Measurements from ENCODE around the gene HIPK4.
A peak's percentile ranks its signal among the peaks of the same experiment; 100 is the strongest.

Gene HIPK4

DNA sequence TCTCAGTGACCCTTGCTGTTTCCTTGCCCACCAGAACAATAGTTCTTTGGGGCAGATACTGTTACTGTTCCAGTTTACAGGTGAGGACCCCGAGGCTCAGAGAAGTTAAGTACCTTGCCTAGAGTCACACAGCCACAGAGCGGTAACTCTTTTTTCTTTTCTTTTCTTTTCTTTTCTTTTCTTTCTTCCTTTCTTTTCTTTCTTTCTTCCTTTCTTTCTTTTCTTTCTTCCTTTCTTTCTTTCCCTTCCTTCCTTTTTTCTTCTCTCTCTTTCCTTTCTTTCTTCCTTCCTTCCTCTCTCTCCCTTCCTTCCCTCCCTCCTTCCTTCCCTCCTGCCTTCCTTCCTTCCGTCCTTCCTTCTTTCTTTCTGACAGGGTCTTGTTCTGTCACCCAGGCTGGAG, 28.1 kb upstream of the HIPK4 start:
- Histone ChIP-seq H3K36me3 (peaks cover 7 to 8% (median 8%) of the 10 kb centered on the region in 3 donors), H3K4me3 (no peak overlapping the region), H3K27me3 (no peaks in the 10 kb centered on the region), H3K27ac (no peak overlapping the region), H3K4me1 (peaks cover 0 to 23% (median 19%) of the 10 kb centered on the region in 4 donors), H3K9me3 (no peaks in the 10 kb centered on the region)
- no peak for DNase-seq
- TF ChIP-seq, protein P1, sequence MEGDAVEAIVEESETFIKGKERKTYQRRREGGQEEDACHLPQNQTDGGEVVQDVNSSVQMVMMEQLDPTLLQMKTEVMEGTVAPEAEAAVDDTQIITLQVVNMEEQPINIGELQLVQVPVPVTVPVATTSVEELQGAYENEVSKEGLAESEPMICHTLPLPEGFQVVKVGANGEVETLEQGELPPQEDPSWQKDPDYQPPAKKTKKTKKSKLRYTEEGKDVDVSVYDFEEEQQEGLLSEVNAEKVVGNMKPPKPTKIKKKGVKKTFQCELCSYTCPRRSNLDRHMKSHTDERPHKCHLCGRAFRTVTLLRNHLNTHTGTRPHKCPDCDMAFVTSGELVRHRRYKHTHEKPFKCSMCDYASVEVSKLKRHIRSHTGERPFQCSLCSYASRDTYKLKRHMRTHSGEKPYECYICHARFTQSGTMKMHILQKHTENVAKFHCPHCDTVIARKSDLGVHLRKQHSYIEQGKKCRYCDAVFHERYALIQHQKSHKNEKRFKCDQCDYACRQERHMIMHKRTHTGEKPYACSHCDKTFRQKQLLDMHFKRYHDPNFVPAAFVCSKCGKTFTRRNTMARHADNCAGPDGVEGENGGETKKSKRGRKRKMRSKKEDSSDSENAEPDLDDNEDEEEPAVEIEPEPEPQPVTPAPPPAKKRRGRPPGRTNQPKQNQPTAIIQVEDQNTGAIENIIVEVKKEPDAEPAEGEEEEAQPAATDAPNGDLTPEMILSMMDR (IDR thresholded peaks at IDR 0.05): no peak
- intact Hi-C loops (cut with DNase I; ENCODE audit: low total_unique reads): loop anchor here (2.0 to 5.0 kb wide), 2 partner anchors 29 to 66 kb away; no protein-coding TSS in a partner anchor

DNA sequence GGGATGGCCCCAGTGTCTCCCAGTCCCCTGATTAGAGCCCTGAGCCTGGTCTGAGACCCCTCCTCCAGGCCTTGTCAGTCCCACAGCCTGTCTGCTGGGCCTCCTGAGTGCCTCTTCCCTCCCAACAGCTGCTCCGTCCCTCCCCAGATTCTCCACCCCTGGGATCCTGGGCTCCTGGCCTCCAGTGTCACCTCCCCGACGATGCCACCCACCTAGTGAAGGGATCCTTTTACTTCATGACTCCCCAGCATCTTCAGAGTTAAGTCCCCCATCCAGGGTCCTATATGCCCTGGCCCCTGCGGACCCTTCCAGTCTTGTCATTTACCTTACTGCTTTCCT, 27.6 kb upstream of the HIPK4 start:
- no peak overlapping the region for H3K4me3 ChIP-seq
- intact Hi-C loops (cut with DNase I; ENCODE audit: low total_unique reads): loop anchor here (5.0 kb wide), 1 partner anchor 65 kb away; no protein-coding TSS in a partner anchor
- TF ChIP-seq, protein P1 (IDR thresholded peaks at IDR 0.05): no peak
- H3K4me1 ChIP-seq: peaks cover 0 to 18% (median 15%) of the 10 kb centered on the region in 4 donors
- DNase-seq: no peak
- peaks cover 3% of the 10 kb centered on the region in 3 donors for H3K36me3 ChIP-seq
- H3K27ac ChIP-seq: peak overlapping the region; percentile 37 to 45
- H3K27me3 ChIP-seq: no peaks in the 10 kb centered on the region
- H3K9me3 ChIP-seq: no peaks in the 10 kb centered on the region

DNA sequence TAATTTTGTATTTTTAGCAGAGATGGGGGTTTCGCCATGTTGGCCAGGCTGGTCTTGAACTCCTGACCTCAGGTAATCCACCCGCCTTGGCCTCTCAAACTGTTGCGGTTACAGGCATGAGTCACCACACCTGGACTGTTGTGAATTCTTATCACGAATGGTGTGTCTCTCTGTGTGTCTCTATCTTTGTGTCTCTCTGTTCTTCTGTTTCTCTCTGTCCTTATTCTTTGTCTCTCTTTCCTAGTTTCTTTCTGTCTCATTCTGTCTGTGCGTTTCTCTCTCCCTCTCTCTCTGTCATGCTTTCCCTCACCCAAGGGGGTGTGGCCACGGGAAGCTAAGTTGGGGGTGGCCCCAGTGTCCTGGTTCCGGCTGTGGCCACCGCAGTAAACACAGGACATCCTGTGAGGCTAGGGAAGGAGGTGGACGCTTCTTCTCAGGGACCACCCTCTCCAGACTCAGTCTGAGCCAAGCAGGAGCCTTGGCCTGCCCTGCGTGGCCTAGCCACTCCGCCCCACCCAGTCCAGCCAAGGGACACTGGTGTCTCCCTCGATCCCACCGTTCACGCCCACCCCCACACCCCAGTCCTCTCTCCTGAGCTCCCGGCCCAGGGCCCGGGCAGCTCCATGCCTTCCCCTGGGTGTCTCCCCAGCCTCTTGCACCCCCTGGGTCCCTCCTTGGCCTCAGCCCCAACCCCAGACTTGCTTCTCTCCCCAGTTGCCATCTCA, 27.1 kb upstream of the HIPK4 start:
- Histone ChIP-seq H3K4me1 (peaks cover 0 to 14% (median 10%) of the 10 kb centered on the region in 4 donors), H3K4me3 (no peak overlapping the region), H3K27me3 (no peaks in the 10 kb centered on the region), H3K9me3 (no peaks in the 10 kb centered on the region), H3K36me3 (no peaks in the 10 kb centered on the region), H3K27ac (peak overlapping the region; percentile 37 to 45)
- intact Hi-C loops (cut with DNase I; ENCODE audit: low total_unique reads): loop anchor here (5.0 kb wide), 1 partner anchor 65 kb away; no protein-coding TSS in a partner anchor
- peak in 1 of 2 donors; percentile 62 for DNase-seq
- TF ChIP-seq, protein P1 (IDR thresholded peaks at IDR 0.05): no peak

DNA sequence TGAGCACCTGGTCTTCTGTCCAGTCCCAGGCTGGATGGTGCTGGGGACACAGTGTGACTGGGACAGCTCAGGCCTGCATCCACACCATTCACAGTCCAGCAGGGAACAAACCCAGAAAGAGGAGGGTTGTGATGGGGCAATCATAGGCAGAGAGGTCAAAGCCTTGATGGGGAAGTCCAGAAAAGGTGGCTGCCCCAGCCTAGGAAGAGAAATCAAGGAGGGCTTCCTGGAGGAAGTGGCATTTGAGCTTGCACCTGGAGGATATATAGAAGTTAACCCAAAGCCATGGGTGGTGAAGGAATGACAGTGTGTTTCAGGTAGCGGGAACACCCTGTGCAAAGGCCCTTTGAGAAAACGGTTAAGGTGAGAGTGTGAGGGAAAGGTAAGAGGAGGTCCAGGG, 25.8 kb upstream of the HIPK4 start:
- no peak for DNase-seq
- Histone ChIP-seq H3K27ac (no peak overlapping the region), H3K9me3 (no peaks in the 10 kb centered on the region), H3K4me1 (peaks cover 0 to 17% (median 13%) of the 10 kb centered on the region in 4 donors), H3K27me3 (no peaks in the 10 kb centered on the region), H3K4me3 (no peak overlapping the region), H3K36me3 (no peaks in the 10 kb centered on the region)
- TF ChIP-seq, protein P1 (IDR thresholded peaks at IDR 0.05): no peak
- intact Hi-C loops (cut with DNase I; ENCODE audit: low total_unique reads): loop anchor here (5.0 kb wide), 1 partner anchor 63 kb away; no protein-coding TSS in a partner anchor

DNA sequence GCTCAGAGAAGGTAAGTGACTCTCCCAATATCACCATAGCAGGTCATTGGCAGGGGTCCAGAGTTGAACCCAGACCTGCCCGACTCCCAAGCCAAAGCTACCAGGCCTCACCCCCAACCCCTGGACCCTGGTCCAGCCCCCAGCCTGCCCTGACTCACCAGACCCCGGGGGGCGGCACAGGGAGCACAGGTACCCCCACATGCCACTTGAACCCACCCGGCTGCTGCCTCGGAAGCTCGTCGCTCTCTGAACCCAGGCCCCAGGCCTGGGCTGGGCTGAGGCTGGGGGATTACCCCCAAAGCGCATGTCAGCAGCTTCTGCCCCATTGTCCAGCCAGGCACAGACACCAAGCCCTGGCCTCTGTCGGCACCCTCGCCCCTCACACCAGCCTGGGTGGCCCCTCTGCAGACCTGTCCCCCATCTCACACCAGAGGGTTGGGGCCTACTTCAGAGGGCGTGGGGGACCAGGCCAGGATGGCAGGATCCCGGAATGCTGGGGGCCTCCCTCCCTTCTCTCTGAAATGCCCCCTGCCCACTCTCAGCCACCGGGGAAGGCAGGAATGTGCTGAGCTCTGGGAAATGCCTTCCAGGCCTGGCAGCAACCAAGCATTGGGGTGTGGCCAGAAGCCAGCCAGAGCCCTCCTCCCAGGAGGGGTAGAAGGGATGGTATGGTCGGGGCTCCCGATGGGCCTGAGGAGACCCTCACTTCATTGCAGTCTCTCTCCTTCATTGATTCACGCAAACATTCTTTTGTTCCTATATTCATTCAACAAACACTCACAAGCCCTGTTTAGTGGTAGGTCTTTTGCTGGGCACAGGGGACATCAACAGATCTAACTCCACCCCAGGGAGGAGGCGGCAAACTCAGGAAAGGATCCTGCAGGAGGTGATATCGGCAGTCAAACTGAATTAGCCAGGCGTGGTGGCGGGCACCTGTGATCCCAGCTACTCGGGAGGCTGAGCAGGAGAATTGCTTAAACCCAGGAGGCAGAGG, 24.9 kb upstream of the HIPK4 start:
- no peak for DNase-seq
- Histone ChIP-seq H3K36me3 (no peaks in the 10 kb centered on the region), H3K4me3 (no peak overlapping the region), H3K4me1 (peaks cover 0 to 16% (median 11%) of the 10 kb centered on the region in 4 donors), H3K27me3 (no peaks in the 10 kb centered on the region), H3K9me3 (no peaks in the 10 kb centered on the region), H3K27ac (no peak overlapping the region)
- TF ChIP-seq, protein P1 (IDR thresholded peaks at IDR 0.05): no peak
- intact Hi-C loops (cut with DNase I; ENCODE audit: low total_unique reads): loop anchor here (5.0 kb wide), 1 partner anchor 63 kb away; no protein-coding TSS in a partner anchor

All from tibial artery (tissue), 4 donors.